ENCODE data around the gene POU2F3.

POU2F3 gene

GRCh38 chr11:120198787-120199469 lies 41.0 kb upstream of the POU2F3 start:
- no peak overlapping the region for H3K9ac ChIP-seq (ENCODE audit: low read length)
- no peak overlapping the region for H3K27ac ChIP-seq (ENCODE audit: low read depth, low read length, poor library complexity, severe bottlenecking)
- no peaks in the 10 kb centered on the region for H3K9me3 ChIP-seq (ENCODE audit: low read length)
- H3K4me2 ChIP-seq (ENCODE audit: low read length) = no peak overlapping the region
- no peaks in the 10 kb centered on the region for H3K4me1 ChIP-seq (ENCODE audit: insufficient read depth, low read length, severe bottlenecking)
- no peak overlapping the region for H2AFZ ChIP-seq (ENCODE audit: low read length)
- no peak overlapping the region for H3K4me3 ChIP-seq (ENCODE audit: low read depth, low read length, poor library complexity, severe bottlenecking)
- H3K36me3 ChIP-seq (ENCODE audit: insufficient read depth, low read length) = no peaks in the 10 kb centered on the region
- no peaks in the 10 kb centered on the region for H3K27me3 ChIP-seq (ENCODE audit: insufficient read depth, low read length)
- H4K20me1 ChIP-seq (ENCODE audit: insufficient read depth, low read length) = no peaks in the 10 kb centered on the region
- no peaks in the 10 kb centered on the region for H3F3A ChIP-seq (ENCODE audit: insufficient read depth, low read length)
- no peaks in the 10 kb centered on the region for H3K9me2 ChIP-seq (ENCODE audit: low read depth, low read length)
- no peak for TF ChIP-seq EZH2 (IDR thresholded peaks at IDR 0.05; ENCODE audit: borderline replicate concordance, low read length)
- no peak for TF ChIP-seq CTCF (IDR thresholded peaks at IDR 0.05; ENCODE audit: low read length)
- H3K79me2 ChIP-seq (ENCODE audit: insufficient read depth, low read length) = no peaks in the 10 kb centered on the region

DNA sequence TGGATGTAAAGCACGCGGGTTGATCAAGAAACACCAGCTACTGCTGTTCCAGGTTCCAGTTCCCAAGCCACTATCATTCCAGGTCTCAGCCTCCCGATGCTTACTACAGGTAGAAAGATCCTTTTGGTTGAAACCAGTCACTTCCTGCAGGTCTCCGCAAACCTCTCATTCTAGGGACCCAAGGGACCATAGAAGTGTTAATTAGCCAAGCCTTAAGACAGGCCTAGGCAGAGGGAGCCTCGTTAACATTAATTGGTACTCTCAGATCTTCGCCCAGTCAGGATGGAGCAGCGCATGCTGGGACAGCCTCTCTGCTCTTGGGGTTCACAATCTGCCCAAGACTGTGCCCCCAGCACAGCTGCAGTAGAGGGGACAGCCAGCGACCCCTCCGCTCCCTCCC lies 40.3 kb upstream of the POU2F3 start:
- no peaks in the 10 kb centered on the region for H3K27me3 ChIP-seq (ENCODE audit: insufficient read depth, low read length)
- no peaks in the 10 kb centered on the region for H3F3A ChIP-seq (ENCODE audit: insufficient read depth, low read length)
- H2AFZ ChIP-seq (ENCODE audit: low read length) = no peak overlapping the region
- no peak overlapping the region for H3K27ac ChIP-seq (ENCODE audit: low read depth, low read length, poor library complexity, severe bottlenecking)
- H4K20me1 ChIP-seq (ENCODE audit: insufficient read depth, low read length) = no peaks in the 10 kb centered on the region
- no peak overlapping the region for H3K9ac ChIP-seq (ENCODE audit: low read length)
- no peaks in the 10 kb centered on the region for H3K79me2 ChIP-seq (ENCODE audit: insufficient read depth, low read length)
- H3K4me2 ChIP-seq (ENCODE audit: low read length) = no peak overlapping the region
- no peaks in the 10 kb centered on the region for H3K4me1 ChIP-seq (ENCODE audit: insufficient read depth, low read length, severe bottlenecking)
- no peaks in the 10 kb centered on the region for H3K9me2 ChIP-seq (ENCODE audit: low read depth, low read length)
- no peaks in the 10 kb centered on the region for H3K36me3 ChIP-seq (ENCODE audit: insufficient read depth, low read length)
- H3K9me3 ChIP-seq (ENCODE audit: low read length) = no peaks in the 10 kb centered on the region
- no peak overlapping the region for H3K4me3 ChIP-seq (ENCODE audit: low read depth, low read length, poor library complexity, severe bottlenecking)
- TF ChIP-seq EZH2 (IDR thresholded peaks at IDR 0.05; ENCODE audit: borderline replicate concordance, low read length) (no peak), CTCF (IDR thresholded peaks at IDR 0.05; ENCODE audit: low read length) (no peak)

DNA sequence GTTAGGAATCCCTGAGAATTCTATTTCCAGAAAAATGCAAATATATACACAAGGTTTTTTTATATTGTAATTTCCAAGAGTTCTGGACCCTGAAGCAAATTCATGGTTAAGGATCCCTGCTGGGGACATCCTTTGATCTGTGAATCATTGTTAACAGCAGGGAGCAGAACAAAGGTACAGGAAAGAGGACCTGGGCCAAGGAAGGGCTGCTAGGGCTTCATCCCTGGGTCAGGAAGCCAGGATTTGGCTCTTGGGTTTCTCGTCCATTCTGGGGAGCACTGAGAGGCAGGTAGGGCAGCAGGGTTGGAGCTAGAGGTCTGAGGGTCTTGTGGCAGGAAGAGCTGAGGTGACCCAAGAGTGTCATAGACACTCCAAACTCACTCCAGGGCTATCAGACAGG lies 39.3 kb upstream of the POU2F3 start:
- Histone ChIP-seq H3K9me3 (ENCODE audit: low read length) (no peaks in the 10 kb centered on the region), H3K27ac (ENCODE audit: low read depth, low read length, poor library complexity, severe bottlenecking) (no peak overlapping the region), H3K4me3 (ENCODE audit: low read depth, low read length, poor library complexity, severe bottlenecking) (no peak overlapping the region), H3F3A (ENCODE audit: insufficient read depth, low read length) (no peaks in the 10 kb centered on the region), H4K20me1 (ENCODE audit: insufficient read depth, low read length) (no peaks in the 10 kb centered on the region), H3K27me3 (ENCODE audit: insufficient read depth, low read length) (no peaks in the 10 kb centered on the region), H3K9ac (ENCODE audit: low read length) (no peak overlapping the region), H3K9me2 (ENCODE audit: low read depth, low read length) (no peaks in the 10 kb centered on the region), H3K4me1 (ENCODE audit: insufficient read depth, low read length, severe bottlenecking) (no peaks in the 10 kb centered on the region), H2AFZ (ENCODE audit: low read length) (no peak overlapping the region), H3K36me3 (ENCODE audit: insufficient read depth, low read length) (no peaks in the 10 kb centered on the region), H3K4me2 (ENCODE audit: low read length) (no peak overlapping the region), H3K79me2 (ENCODE audit: insufficient read depth, low read length) (no peaks in the 10 kb centered on the region)
- TF ChIP-seq CTCF (IDR thresholded peaks at IDR 0.05; ENCODE audit: low read length) (no peak), EZH2 (IDR thresholded peaks at IDR 0.05; ENCODE audit: borderline replicate concordance, low read length) (no peak)

Measured in OCI-LY1 (cell line).